Spleen (tissue), 7 donors: ENCODE results near the gene NOLC1.

Source experiments
- CTCF ChIP-seq, 11 experiments: fragments of 200-600 bp in 7 of 11; fragments of 450-650 bp in 4 of 11; sonication (generic) in 4 of 11; IDR thresholded peaks in 8 of 11; conservative IDR thresholded peaks in 3 of 11; 1 replicate in 7 of 11; 2 replicates in 4 of 11; pipeline versions ENCODE4 v1.4.0 to v1.8.0; 2016 to 2021; ENCODE audit warnings: antibody characterized with exemption in 11 of 11, inconsistent platforms in 4 of 11, mild to moderate bottlenecking in 1 of 11
- POLR2A ChIP-seq, 3 donors: fragments of 450-650 bp; IDR thresholded peaks; one replicate each; pipeline ENCODE4 v1.5.1; 2017; ENCODE audit warnings: antibody characterized with exemption in 3 of 3, mild to moderate bottlenecking in 1 of 3
- donor health status: DM: no; HTN: no; CAD: no; lungs with moderate emphysema.
- donor health status: DM: no; HTN: no; CAD: no.
- donor health status: DM: no; HTN: no; CAD: no.

- TF ChIP-seq CTCF (IDR thresholded peaks at IDR 0.05 in 8 of 11, conservative IDR thresholded peaks at IDR 0.05 in 3 of 11) (no peak), POLR2A (IDR thresholded peaks at IDR 0.05) (no peak)
These were observed 33.8 kb downstream of the NOLC1 start for GRCh38 chr10:102185811-102186527.
